ENCODE data around the gene JUN. TPM values are rescaled to one million over a fixed set of nuclear protein-coding genes. Genes with fewer than 3 reads are reported as not detected.

JUN gene
- total RNA-seq, 1 donor from 2014 or later, result 43.4 TPM

DNA sequence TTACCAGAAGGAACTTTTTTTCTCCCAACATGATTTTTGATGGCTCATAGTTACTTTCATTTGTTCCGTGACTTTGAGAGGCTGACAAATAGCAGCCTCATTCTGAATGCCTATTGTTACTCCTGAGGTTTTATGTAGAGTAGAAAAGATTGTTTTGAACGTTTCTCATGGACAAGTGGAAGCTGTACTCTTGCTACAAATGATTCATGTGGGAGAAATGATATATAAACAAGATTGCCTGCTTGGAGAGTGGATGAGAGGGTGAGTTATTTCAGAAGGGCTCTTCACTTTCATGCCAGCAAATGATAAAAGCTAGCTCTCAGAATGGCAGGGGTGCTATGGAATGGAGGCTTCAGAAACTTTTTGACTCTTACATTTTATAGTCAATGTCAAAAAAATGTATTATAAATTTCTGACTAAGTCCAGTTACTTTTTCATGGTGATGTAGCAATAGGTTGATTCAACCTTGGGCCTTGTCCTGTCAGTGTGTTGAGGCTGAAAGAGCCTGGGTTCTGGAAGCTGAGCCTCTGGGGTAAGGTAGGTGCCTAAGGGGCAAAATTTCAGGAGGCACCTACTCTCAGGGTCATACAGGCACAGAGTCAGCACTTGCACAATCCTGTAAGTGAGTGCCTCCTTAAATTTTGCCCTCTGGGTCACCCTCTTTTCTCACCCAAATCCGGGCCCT, 19.4 kb downstream of the JUN start:
- DNase-seq (ENCODE audit: low read depth in 2 of 2), result peak in 1 of 2 donors; percentile 91

DNA sequence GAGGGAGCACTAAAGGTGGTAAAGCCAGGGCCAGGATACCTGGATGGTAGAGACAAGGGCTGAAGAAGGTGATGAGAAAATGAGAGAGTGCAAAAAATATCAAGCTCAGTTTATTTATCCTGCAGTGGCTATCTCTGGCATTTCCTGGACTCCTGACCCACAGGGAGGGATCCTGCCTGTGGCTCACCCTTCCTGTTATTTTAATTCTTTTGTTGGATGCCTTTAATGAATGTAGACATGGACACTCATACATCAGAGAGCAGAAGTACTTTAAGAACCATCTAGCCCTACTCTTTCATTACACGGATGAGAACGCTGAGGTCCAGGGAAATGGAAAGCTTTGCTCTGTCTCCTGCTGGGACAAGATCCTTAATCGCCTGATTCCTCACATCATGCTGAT, 20.6 kb downstream of the JUN start:
- DNase-seq (ENCODE audit: low read depth in 2 of 2), result peak; percentile 78 to 91

DNA sequence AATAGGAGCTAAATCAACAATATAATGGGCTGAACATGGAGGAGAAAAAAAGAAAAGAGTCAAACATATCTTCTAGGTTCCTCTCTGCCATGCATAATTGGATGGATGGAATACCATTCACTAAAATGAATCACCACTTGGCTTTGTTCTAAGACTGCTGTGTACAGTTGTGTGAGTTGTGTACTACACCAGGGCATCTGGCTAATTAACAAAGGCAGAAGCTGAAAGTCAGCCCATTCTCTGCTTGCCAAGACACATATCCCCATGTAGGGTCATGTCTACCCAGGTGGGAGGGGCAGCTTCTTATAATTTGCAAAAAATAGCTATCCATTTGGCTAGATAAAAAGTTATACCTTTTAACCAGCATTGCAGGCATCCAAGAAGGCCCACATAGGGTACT, 21.0 kb downstream of the JUN start:
- peak in 1 of 2 donors; percentile 83 for DNase-seq (ENCODE audit: low read depth in 2 of 2)

DNA sequence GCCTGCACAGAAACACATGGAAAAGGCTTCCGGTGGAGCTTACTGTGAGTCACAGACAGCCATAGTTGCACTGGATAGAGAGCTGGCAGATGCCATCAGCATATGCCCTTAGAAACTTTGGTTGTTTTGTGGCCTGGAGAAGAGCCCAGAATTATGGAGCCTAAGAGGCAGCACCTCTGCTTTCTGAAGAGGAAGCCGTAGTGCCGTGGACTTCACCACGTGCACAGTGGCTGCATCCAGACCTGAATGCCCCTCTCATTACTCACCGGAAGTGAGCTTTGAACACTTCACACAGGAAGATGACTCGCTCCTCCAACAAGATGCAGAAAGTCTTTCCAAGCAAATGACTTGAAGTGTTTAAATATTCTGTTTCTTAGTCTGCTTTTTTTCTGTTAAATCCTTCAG, 28.4 kb downstream of the JUN start:
- DNase-seq (ENCODE audit: low read depth in 2 of 2), result peak; percentile 87 to 99

DNA sequence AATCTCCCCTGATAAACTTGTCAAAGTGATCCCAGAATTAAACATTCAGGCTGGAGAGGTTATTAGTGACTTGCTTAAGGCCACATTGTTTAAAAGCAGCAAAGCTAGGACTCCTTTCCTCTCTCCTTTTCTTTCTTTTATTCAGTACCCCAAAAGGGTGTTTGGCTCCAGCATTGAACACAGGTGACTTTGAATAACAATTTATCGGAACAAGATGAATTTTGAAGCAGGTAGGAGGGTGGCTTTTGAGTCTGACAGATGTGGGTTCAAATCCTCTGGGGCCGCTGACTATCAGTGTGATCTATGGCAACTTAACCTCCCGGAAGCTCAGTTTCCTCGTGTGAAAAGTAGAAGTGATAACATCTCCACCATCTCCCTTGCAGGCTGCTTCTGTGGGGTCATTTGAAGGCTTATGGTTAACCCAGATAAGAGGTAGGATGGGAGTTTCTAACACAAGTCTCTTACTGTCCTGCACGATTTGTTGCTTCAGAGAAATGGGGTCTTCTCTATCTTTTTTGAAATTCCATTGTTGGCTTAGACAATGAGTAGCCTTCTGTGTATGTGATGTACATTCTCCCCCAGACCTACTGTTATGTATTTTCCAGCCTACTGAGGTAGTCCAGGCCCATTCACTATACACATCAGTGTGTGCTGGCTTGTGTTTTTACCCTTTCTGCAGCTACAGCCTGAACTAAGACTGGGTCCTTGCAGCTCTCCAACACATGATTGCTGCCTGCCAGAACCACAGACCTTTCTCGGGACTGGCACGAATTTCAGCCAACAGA, 29.0 kb downstream of the JUN start:
- DNase-seq (ENCODE audit: low read depth in 2 of 2), result no peak

DNA sequence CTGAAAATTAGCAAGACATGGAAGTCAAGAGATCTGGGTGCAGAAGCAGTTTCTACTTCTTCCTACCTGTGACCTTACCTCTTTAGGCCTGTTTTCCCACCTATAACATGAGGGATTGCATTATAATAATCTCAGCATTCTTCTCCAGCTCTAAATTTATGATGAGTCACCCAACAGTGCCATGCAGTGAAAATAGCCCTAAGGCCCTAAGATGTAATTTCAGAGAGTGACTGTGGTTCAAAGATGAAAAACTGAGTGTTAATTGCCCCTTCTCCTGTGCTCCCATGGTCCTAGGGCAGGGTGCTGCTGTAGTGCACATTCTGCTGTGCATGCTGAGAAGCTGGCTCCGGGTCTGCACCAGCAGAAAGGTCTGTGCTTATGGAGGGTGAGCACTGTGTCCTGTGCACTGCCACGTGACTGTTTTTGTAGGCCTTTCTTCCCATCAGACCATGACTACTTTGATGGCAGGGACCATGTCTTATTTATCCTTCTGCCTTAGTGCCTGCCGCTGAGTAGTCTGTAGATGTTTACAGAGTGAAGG, 29.7 kb downstream of the JUN start:
- DNase-seq (ENCODE audit: low read depth in 2 of 2), result no peak

DNA sequence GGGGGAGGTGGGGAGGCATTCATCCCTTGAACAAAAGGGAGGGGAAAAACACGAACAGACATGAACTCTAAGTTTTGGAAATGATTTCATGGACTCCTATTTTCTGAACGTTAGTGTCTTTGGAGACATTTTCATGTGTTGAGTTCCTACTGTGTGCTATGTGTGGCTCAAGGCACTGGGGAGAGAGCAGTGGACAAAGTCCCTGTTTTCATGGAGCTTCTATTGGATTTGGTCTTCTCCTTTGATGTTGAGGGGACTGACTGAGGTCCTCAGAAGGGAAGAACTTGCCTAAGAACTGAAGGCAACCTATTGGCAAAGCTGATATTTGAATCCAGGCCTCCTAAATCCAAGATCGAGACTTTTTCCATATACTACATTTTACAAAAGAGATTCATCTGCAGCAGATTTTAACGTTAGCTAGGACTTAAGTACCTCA, 30.4 kb downstream of the JUN start:
- no peak for DNase-seq (ENCODE audit: low read depth in 2 of 2)

DNA sequence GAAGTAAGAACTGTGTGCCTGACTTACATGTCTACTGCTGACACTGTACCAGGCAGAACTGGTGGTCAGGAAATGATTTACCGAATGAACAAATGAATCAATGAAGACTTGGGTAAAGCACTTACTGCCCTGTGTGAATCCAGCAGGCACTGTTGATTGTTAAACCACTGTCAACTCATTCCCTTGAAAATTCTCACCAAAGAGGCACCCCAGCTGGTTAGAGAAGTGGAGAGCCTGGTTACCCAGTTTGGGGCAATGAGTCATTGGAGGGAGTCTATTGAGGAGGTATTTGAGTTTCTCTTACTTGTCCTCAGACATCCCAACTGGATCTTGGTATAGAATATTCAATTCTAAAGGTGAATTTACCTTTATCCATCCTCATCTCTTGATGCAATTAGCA, 34.2 kb downstream of the JUN start:
- DNase-seq (ENCODE audit: low read depth in 2 of 2), result no peak

DNA sequence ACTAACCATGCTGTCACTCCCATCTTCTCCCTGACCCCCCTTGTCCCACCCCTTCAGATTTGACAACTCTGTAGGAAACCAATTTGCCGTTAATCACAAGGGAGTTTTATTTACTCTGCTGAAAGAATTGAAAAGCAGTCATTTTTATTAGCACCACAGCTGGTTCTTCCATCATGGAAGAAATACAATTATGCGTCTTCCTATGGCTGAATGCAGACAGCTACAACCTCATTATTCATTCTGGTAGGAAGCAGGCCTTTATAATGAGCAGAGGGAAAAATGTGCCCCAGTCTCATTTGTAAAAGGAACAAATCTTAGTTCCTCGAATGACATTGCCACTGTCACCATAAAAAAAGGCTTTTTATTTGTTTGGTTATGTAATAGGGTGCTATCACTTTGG, 35.2 kb downstream of the JUN start:
- no peak for DNase-seq (ENCODE audit: low read depth in 2 of 2)

DNA sequence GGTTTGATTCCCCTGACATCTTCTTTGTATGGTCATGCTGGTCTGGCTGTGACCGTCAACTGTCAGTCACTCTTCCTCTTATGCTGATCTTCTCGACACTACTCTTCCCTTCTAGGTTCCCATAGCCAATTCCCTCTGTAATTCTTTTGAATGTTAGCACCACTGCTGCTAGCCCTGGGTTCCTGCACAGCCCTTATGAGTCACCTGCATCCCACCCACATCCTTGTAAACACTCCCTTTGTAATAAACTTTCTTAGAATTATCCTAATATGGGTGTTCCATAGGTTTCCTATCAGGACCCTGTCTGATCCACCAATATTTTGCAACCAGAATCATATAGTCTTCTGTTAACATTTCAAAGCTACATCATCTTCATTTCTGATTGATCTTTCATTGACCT, 37.1 kb downstream of the JUN start:
- DNase-seq (ENCODE audit: low read depth in 2 of 2), result peak in 1 of 2 donors; percentile 56

DNA sequence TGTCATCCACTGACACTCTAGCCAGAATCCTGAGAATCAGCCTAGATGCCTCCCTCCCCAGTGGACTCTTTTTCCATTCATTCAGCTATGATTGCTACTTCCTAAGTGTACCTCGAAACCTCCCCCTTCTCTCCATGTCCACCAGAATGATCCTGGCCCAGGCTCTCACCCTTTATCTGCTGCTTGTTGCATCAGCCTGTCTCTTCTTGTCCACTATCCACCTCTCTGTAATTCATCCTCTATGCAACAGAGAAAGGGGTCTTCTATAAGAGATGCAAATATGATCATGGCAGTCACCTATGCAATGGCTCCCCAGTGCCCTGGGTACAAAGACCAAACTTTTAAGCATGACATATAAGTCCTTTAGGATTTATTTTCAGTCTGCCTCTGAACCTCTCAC, 37.7 kb downstream of the JUN start:
- no peak for DNase-seq (ENCODE audit: low read depth in 2 of 2)

DNA sequence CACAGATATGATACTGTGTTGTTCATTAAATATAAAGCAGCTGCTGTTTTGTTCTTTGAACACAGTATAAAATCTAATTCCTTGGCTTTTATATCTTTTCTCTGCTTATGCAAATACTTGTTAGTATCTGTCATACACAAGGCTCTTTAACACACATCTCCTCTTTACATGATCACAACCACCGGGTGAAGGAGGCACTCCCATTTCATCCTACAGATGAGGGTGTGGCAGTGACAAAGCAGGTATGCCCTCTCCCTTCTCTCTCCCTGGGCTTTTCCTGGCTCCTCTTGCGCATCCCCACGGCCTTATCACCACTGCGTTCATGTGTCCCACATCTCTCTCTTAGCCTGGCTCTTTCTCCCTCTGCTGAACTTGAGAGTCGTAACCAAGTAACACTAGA, 38.2 kb downstream of the JUN start:
- DNase-seq (ENCODE audit: low read depth in 2 of 2), result no peak

DNA sequence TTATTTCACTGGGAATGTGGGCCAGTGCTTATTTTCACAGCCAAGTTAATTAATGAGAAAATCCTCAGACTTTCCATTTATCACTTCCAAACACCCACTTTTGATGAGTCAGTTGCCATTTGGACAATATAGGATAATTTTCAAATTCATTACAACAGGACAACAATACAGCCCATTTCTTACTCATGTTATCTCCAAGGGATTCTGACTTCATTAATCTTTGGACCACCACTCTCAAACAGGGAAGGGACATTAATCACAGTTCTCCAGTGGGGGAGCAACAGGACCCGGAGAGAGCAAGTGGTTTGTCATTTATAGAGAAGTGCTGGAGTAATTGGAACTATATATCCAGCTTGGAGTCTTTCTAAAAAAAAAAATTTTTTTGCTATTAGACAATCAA, 38.7 kb downstream of the JUN start:
- DNase-seq (ENCODE audit: low read depth in 2 of 2), result no peak

DNA sequence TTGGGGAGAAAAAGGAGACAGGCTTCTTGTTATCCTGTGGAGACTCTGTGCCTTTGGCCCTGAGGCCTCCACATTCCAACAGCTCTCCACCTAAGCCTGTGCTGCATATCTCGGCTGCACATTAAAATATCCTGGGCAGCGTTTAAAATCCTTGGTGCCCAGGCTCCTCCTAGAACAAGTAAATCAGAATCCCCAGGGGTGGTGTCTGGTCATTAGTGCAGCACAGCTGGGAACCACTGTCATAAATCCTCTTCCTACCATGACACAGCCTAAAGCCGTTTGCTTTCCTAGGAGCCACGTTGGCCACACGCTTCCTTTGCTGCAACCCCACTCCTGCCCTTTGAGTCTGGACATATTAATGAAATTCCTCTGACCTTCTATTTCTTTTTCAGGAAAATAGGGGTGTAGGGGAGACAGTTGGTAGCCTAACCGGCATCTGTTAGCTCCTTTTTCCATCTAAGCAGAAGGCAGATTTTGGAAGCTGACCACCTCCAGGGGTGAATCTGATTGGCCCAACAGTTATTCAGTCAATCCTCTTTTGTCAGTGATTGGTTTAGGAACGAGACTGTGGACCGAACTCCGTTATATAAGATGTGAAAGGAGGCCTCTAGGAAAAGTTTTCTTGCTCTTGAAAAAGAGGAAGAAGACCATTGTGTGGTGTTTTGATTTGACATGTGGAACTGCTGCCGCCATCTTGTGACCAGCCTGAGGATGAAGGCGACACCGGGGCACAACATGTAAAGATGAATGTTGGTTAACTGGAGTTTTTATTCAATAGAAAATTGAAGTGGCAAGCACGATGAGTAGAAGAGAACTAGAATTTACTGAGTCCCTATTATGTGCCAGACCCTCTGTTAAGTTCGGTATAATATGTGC, 41.9 kb downstream of the JUN start:
- DNase-seq (ENCODE audit: low read depth in 2 of 2), result no peak

DNA sequence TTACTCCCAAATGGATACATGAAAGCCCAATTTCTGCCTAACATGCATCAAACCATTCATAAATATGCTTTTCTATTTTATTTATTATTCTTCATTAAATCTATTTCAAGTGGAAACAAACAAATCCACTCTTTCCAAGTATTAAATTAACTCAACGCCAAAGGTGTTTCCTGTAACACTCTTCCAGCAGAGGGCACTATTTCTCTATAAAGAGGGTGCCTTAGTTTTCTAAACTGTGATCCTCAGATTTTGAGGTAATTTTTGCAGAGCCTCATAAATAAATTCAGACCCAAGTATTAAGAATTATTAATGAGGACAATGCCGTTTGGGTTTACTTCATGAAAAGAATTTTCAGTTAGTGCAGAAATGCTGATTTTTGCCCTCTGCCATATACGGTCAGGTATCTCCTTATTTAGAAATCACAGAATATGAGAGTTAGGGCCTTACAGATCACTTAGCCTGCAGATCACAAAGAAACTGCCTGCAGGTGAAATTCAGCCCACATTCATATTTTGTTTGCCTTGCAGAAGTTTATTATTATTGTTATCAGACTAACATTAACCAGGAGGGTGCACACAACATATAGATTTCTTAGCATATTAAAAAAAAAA, 43.9 kb downstream of the JUN start:
- peak in 1 of 2 donors; percentile 71 for DNase-seq (ENCODE audit: low read depth in 2 of 2)

DNA sequence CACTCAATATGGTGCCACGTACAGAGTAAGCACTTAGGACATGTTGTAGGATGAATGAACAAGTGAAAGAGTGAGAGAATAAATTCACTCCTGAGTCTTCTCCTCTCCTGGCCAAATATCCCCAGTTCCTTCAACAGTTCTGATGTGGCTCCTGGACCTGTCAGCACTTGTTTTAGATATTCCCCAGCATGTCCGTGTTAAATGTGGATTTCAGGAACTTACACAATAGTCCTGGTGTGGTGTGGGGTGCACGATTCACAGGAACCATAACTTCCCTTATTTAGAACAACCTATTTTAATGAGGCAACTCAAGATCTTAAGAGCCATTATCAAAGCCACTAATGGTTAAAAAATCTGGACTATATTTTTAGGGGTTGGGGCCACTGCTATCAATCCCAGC, 45.0 kb downstream of the JUN start:
- no peak for DNase-seq (ENCODE audit: low read depth in 2 of 2)

DNA sequence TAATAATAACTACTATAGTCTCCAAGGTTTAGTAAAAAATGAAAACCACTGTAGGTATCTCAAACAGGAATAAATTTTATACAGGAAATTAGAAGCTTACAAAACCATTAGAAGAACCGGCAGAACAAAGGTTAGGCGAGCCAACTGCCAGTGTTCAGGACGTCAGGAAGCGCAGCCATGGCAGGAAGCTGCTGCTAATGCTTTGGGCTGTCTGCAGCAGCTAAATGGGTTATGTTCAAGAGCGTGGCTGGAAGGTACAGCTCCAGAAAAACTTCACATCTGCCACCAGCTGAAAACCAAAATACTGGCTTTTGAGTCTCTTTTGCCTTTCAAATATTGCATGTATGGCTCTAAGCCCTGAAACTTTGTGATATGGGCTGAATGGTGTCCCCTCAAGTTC, 48.3 kb downstream of the JUN start:
- peak in 1 of 2 donors; percentile 24 for DNase-seq (ENCODE audit: low read depth in 2 of 2)

DNA sequence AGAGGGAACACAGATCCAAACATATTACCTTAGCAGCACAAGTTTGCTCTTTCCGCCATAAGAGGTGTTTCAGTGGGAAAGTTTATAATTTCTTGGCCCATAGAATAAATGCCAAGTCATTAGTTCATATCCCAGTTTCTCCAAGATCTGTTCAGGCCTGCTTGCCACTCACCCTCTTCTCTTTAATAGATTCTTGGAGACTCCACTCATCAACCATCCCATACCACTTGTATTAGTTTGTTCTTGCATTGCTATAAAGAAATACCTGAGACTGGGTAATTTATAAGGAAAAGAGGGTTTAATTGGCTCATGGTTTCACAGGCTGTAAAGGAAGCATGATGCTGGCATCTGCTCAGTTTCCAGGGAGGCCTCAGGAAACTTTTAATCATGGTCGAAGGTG, 49.2 kb downstream of the JUN start:
- DNase-seq (ENCODE audit: low read depth in 2 of 2), result no peak

DNA sequence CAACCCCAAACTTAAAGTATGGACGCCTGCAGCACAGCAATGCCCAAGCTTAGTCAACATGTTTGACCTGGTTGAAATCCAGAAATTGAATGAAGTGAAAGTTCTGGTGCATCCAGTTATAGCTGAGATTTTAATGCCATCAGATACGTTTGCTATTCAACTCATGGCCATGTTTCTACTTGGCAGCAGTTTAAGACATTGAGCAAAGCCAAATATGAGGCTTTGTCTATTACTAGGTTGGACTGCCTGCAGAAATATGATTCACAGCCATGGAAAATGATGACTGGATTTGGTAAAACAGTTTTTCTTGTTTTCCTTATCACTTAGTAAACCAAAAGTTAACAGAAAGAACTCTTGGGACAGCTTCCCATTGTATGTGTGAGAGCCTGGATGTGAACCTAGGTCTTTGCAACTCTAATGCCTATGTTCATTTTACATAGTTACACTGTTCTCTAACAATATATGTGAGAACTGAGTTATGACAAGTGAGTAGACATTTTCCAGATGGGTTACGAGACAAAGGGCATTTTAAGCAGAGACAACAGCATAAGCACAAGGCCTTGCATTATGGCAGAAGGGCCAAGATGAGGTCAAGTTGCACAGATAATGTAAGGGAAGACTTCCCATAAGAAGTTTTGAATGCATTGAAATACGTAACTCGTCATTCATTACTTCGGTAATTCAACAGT, 51.6 kb downstream of the JUN start:
- no peak for DNase-seq (ENCODE audit: low read depth in 2 of 2)

Data from dermis microvascular lymphatic vessel endothelial cell (primary cell).